A549 (cell line): ENCODE data around the gene HAAO. TPM values are rescaled to one million over a fixed set of nuclear protein-coding genes. Genes with fewer than 3 reads are reported as not detected.

Source experiments
- ATAC-seq, 2 experiments: fragments of 200-7000 bp in 1 of 2; fragments of >200 bp in 1 of 2; cut with Nextera tagmentation in 1 of 2; cut with Tn5 transposase in 1 of 2; 3 replicates each; pipeline versions ENCODE4 v1.8.0 to v1.9.1; 2018 to 2020; ENCODE audit warnings: mild to moderate bottlenecking in 1 of 2, moderate library complexity in 1 of 2
- CTCF ChIA-PET: fragments of 300-600 bp; sonication (Branson Sonifier 250); formaldehyde crosslinking; extraction: SDS; loops from one replicate; lab custom pipeline; 2021; ENCODE audit warnings: antibody characterized with exemption, inconsistent platforms; lab: Yijun Ruan, JAX
- POLR2A ChIA-PET: fragments of 350-600 bp; formaldehyde crosslinking; extraction: SDS; loops from one replicate; lab custom pipeline; 2021; ENCODE audit warnings: antibody characterized with exemption, inconsistent platforms; lab: Yijun Ruan, JAX
- DNase-seq, 2 experiments: peaks; one replicate each; pipeline versions ENCODE4 v3.0.0 to v3.0.0-alpha.2; 2011 to 2016; ENCODE audit warnings: low read depth in 1 of 2, low spot score in 1 of 2
- FAIRE-seq: peaks from 2 replicates; lab custom pipeline; 2011; peaks lifted over from hg19 to GRCh38; lab: Jason Lieb, UNC
- H3K27ac ChIP-seq, 2 experiments: fragments of >200 bp; sonication (Bioruptor Twin); formaldehyde crosslinking; 3 replicates each; pipeline ENCODE4 v1.5.1; 2016 to 2017
- H3K4me1 ChIP-seq: fragments of >200 bp; sonication (Bioruptor Twin); formaldehyde crosslinking; 3 replicates; pipeline ENCODE4 v1.6.1; 2016
- H3K4me2 ChIP-seq: fragments of >200 bp; sonication (Bioruptor Twin); formaldehyde crosslinking; 3 replicates; pipeline ENCODE4 v1.6.1; 2016
- H3K4me3 ChIP-seq: fragments of >200 bp; sonication (Bioruptor Twin); formaldehyde crosslinking; 3 replicates; pipeline ENCODE4 v1.5.1; 2016
- H3K9me3 ChIP-seq: fragments of >200 bp; sonication (Bioruptor Twin); formaldehyde crosslinking; 3 replicates; pipeline ENCODE4 v1.6.1; 2016
- BCL3 ChIP-seq: fragments of >200 bp; sonication (Bioruptor Twin); formaldehyde crosslinking; IDR thresholded peaks from 3 replicates; pipeline ENCODE4 v1.6.1; 2016
- CHD2 ChIP-seq: fragments of 150-350 bp; IDR thresholded peaks from 2 replicates; pipeline ENCODE4 v1.6.1; 2014; ENCODE audit warnings: low read length; ENCODE audit not compliant: partially characterized antibody
- CTCF ChIP-seq: fragments of >200 bp; sonication (Bioruptor Twin); formaldehyde crosslinking; IDR thresholded peaks from 3 replicates; pipeline ENCODE4 v1.5.1; 2016
- EP300 ChIP-seq, 2 experiments: fragments of >200 bp; sonication (Bioruptor Twin); formaldehyde crosslinking; IDR thresholded peaks; 2 replicates in 1 of 2; 3 replicates in 1 of 2; pipeline ENCODE4 v1.6.1; 2016 to 2017
- ESRRA ChIP-seq: fragments of 150-350 bp; IDR thresholded peaks from 2 replicates; pipeline ENCODE4 v1.6.1; 2014; ENCODE audit warnings: mild to moderate bottlenecking, low read length, borderline replicate concordance
- FOSB ChIP-seq: fragments of 250-450 bp; sonication (Bioruptor Pico); IDR thresholded peaks from 2 replicates; pipeline ENCODE4 v1.5.0; 2020; ENCODE audit warnings: mild to moderate bottlenecking, moderate library complexity
- GATA3 ChIP-seq: IDR thresholded peaks from 2 replicates; pipeline ENCODE4 v1.6.1; 2012; ENCODE audit warnings: borderline replicate concordance
- HES2 ChIP-seq: fragments of >200 bp; sonication (Bioruptor Twin); formaldehyde crosslinking; IDR thresholded peaks from 2 replicates; pipeline ENCODE4 v1.6.1; 2016
- KDM5A ChIP-seq: fragments of 200-600 bp; sonication (generic); IDR thresholded peaks from 2 replicates; pipeline ENCODE4 v1.6.1; 2016; ENCODE audit warnings: antibody characterized with exemption, mild to moderate bottlenecking
- MAZ ChIP-seq: fragments of 150-350 bp; IDR thresholded peaks from 2 replicates; pipeline ENCODE4 v1.6.1; 2014; ENCODE audit warnings: antibody characterized with exemption, low read depth, low read length, borderline replicate concordance
- PBX3 ChIP-seq: IDR thresholded peaks from 2 replicates; pipeline ENCODE4 v1.6.1; 2012
- RCOR1 ChIP-seq: fragments of 150-350 bp; IDR thresholded peaks from 2 replicates; pipeline ENCODE4 v1.6.1; 2014; ENCODE audit warnings: antibody characterized with exemption, low read length, low read depth
- SMC3 ChIP-seq: fragments of >200 bp; sonication (Bioruptor Twin); formaldehyde crosslinking; IDR thresholded peaks from 3 replicates; pipeline ENCODE4 v1.6.1; 2018; ENCODE audit warnings: inconsistent platforms
- SREBF2 ChIP-seq: fragments of 450-650 bp; IDR thresholded peaks from 2 replicates; pipeline ENCODE4 v1.6.1; 2014; ENCODE audit warnings: mild to moderate bottlenecking, moderate library complexity
- TP53 ChIP-seq: fragments of 250-450 bp; sonication (Bioruptor Pico); IDR thresholded peaks from 2 replicates; pipeline ENCODE4 v1.5.0; 2021; ENCODE audit warnings: mild to moderate bottlenecking, moderate library complexity
- WGBS: methylation state at CpG from one replicate; pipeline ENCODE4 v1.1.6; 2017; ENCODE audit errors: missing lambda C conversion rate; 5-methylcytosine and 5-hydroxymethylcytosine counted together
- polyA plus RNA-seq, 4 experiments: library from polyadenylated mRNA; depleted of rRNA in 3 of 4; stranded (reverse); fragments of >200 nt; fragmentation: RNase III in 1 of 4; extraction: RNeasy Plus Mini Kit Qiagen cat#74134 plus additional on column Dnase treatment in 1 of 4; gene quantifications; 2 replicates in 3 of 4; 3 replicates in 1 of 4; pipeline ENCODE4 v1.2.3, GENCODE V29; 2011 to 2017

HAAO gene
- polyA plus RNA-seq, 2 of the 4 experiments (the other 2 are of a cell fraction): not detected

GRCh38 chr2:42801381-42801780 is 9.0 kb upstream of the HAAO start:
- no peak overlapping the region for H3K27ac ChIP-seq
- no peak for ATAC-seq
- TF ChIP-seq GATA3 (no peak), BCL3 (no peak), MAZ (no peak), HES2 (no peak), EP300 (IDR thresholded peaks at IDR 0.05) (no peak), ESRRA (no peak), PBX3 (no peak), SREBF2 (no peak), FOSB (CRISPR knock-in tag) (no peak)
- ChIA-PET CTCF (interaction anchor here (1.1 to 1.7 kb wide), 4 partner anchors 8 to 16 kb away, joined by 3 to 7 read pairs (median 3); no protein-coding TSS in a partner anchor), POLR2A (interaction anchor here (2.5 kb wide), 1 partner anchor 9 kb away, joined by 16 read pairs; no protein-coding TSS in a partner anchor)
- no peak overlapping the region for H3K4me3 ChIP-seq
- FAIRE-seq: no peak
- H3K9me3 ChIP-seq: no peaks in the 10 kb centered on the region
- 71% methylated on average over 4 of the region's 4 CpGs for WGBS
- H3K4me1 ChIP-seq: peaks cover under 1% of the 10 kb centered on the region; the same call in 2 of the 3 replicates
- no peak for DNase-seq
- no peak overlapping the region for H3K4me2 ChIP-seq

- H3K4me3 ChIP-seq: no peak overlapping the region
- H3K27ac ChIP-seq: no peak overlapping the region
- 48% methylated on average over 2 of the region's 2 CpGs for WGBS
- no peak overlapping the region for H3K4me2 ChIP-seq
- FAIRE-seq (no peak), ATAC-seq (no peak), DNase-seq (no peak)
- no peaks in the 10 kb centered on the region for H3K9me3 ChIP-seq
- ChIA-PET POLR2A (interaction anchor here (2.5 kb wide), 1 partner anchor 9 kb away, joined by 16 read pairs; no protein-coding TSS in a partner anchor), CTCF (interaction anchor here (1.1 to 1.7 kb wide), 5 partner anchors 8 to 429 kb away, joined by 3 to 7 read pairs (median 3); no protein-coding TSS in a partner anchor)
- H3K4me1 ChIP-seq: peaks cover 5% of the 10 kb centered on the region; the same call in 2 of the 3 replicates
- TF ChIP-seq TP53 (CRISPR knock-in tag) (no peak), CHD2 (no peak), SMC3 (no peak), CTCF (no peak), PBX3 (no peak), GATA3 (no peak)
Measured at GRCh38 chr2:42800981-42801380, 8.6 kb upstream of the HAAO start.

GRCh38 chr2:42800461-42800962 is 8.1 kb upstream of the HAAO start:
- TF ChIP-seq RCOR1 (no peak), KDM5A (no peak)
- TF ChIP-seq, all 56 proteins: peak for 0
- H3K4me3 ChIP-seq: no peak overlapping the region
- no peak overlapping the region for H3K4me2 ChIP-seq
- 65% methylated on average over 4 of the region's 4 CpGs for WGBS
- POLR2A ChIA-PET: interaction anchor here (2.5 kb wide), 1 partner anchor 9 kb away, joined by 16 read pairs; no protein-coding TSS in a partner anchor
- H3K4me1 ChIP-seq: peaks cover 7% of the 10 kb centered on the region; the same call in 2 of the 3 replicates
- H3K27ac ChIP-seq: no peak overlapping the region
- DNase-seq (no peak), FAIRE-seq (no peak), ATAC-seq (no peak)
- CTCF ChIA-PET: interaction anchor here (1.1 to 1.7 kb wide), 5 partner anchors 9 to 430 kb away, joined by 3 to 7 read pairs (median 3); no protein-coding TSS in a partner anchor
- H3K9me3 ChIP-seq: no peaks in the 10 kb centered on the region
